Fibroblast of peridontal ligament (primary cell): ENCODE results near the gene PGP.

ENCODE experiments used
- DNase-seq: peaks from one replicate; pipeline ENCODE4 v3.0.0-alpha.2; 2010; ENCODE audit errors: extremely low read depth

Gene PGP

GRCh38 chr16:2237493-2238149 is 23.0 kb upstream of the PGP start:
- DNase-seq = no peak

GRCh38 chr16:2237102-2237482 is 22.5 kb upstream of the PGP start:
- DNase-seq = no peak

DNA sequence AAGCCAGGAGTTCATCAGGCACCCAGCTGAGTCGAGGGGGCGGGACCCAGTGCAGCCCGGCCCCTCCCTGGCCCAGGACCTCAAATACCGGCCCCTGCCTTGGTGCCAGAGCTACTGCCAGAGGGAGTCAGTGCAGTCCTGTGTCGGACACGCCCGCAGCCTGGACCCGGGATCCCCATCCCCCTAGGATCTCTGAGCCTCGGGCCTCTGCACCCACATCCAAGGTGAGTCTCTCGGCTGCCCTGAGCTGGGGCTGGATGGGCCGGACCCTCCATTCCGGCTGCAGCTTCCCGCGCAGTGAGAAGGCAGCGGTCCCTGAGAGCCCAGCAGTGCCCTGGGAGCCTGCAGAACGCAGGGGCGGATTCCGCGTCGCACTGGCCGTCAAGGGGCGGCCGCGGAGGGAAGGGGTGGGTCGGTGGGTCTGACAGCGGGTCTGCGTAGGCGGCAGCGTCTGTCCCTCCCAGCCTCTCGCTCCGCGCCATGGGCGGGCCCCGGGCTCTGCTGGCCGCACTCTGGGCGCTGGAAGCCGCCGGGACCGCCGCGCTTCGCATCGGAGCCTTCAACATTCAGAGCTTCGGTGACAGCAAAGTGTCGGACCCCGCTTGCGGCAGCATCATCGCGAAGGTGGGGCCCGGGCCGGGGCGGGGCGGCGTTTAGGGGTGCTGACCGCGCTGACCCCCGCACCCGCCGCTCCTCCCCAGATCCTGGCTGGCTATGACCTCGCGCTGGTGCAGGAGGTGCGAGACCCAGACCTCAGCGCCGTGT is 21.9 kb upstream of the PGP start, which contains the start of gene DNASE1L2:
Gene DNASE1L2, plus strand, starts transcription at position 108 of the 765 bp plus-strand sequence. Its CDS starts 373 bp downstream, at position 481.
- no peak for DNase-seq

- no peak for DNase-seq
These were observed 21.2 kb upstream of the PGP start for GRCh38 chr16:2235695-2236336.

GRCh38 chr16:2235234-2235651 is 20.6 kb upstream of the PGP start:
- DNase-seq = no peak

GRCh38 chr16:2234813-2235170 is 20.2 kb upstream of the PGP start:
- DNase-seq = no peak

- no peak for DNase-seq
These were observed 19.5 kb upstream of the PGP start for GRCh38 chr16:2233872-2234812.

DNA sequence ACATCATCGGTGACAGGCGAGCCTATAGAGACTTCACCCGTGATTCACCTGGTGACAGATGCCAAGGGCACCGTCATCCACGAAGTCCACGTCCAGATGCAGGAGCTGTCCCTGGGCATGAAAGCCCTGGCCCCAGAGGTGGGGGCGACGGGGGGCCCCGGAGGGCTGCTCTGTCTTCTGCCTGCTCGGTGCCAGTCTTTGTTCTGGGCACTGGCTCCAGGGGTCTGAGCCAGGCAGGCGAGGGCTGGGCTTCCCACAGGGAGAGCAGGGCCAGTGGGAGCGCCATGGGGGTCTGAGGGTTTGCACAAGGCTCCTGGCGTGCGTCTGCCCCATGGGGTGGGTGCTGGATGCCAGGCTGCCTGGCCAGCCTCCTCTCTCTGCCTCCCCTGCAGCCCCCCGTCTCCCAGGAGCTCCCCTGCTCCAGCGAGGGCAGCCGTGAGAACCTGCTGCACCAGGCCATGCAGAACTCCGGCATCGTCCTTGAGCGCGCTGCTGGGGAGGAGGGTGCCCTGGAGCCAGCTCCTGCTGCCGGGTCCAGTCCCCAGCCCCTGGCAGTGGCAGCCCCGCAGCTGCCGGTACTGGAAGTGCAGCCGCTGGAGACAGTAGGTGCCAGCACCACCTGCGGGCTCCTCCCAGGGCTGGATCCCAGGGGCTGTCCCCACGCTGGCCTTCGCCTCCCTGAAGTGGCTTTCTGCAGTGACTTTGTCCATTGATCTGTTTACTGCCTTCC is 18.6 kb upstream of the PGP start:
- DNase-seq = no peak

GRCh38 chr16:2232094-2232990 is 17.7 kb upstream of the PGP start:
- no peak for DNase-seq

GRCh38 chr16:2231016-2231931 is 16.6 kb upstream of the PGP start:
- DNase-seq = no peak

GRCh38 chr16:2230376-2230775 is 15.7 kb upstream of the PGP start:
- no peak for DNase-seq

GRCh38 chr16:2229632-2230250 is 15.1 kb upstream of the PGP start:
- DNase-seq = no peak

DNA sequence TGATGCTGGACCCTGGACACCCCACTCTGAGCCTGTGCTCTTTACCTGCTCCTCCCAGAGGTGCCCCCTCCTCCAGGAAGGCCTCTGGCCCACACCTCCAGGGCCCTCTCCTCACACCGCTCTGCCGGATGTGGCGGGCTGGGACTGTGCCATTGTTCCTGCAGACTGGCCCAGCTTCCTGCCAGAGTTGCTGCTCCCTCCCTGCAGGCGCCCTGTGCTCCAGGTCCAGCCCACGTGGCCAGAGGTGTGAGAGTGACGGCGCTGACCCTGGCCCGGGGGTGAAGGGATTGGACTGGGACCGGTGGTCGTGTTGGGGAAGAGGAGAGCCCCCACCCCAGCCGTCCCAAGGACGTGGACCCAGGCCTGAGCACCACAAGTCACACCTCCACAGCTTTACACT is 14.5 kb upstream of the PGP start:
- DNase-seq = no peak

DNA sequence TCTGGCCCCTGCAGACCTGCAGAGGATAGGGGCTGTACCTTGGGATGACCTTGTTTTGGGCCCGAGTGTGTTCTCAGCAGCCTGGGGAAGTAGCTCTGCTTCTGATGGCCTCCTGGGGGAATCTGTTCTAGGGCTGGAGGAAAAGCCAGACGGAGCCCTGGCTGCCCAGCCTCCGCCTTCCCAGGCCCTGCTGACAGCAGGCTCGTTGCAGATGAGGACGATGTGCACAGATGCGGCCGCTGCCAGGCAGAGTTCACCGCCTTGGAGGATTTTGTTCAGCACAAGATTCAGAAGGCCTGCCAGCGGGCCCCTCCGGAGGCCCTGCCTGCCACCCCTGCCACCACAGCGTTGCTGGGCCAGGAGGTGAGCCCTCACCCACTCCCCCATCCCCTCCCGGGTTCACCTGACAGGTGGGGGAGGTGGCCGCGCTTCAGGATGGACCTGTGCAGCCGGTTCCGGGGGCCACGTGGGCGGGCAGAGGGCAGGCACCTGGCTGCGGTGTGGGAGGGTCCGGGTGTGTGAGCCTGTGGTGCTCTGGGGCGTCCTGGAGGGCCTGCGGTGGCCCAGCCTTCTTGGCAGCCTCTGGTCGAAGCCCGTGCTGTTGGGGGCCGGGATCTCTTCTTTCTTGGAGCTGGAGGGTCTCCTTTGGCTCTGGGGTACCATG is 13.7 kb upstream of the PGP start:
- DNase-seq = no peak

DNA sequence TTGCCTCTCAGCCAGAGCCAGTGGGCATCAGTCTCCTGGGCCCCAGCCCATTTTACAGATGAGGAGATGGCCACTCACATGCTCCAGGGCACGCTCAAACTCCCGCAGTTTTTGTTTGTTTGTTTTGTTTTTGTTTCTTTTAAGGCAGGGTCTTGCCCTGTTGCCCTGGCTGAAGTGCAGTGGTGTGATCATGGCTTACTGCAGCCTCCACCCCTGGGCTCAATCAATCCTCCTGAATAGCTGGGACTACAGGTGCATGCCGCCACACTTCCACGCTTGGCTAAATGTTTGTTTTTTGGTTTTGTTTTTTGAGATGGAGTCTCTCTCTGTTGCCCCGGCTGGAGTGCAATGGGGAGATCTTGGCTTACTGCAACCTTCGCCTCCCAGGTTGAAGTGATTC is 12.3 kb upstream of the PGP start:
- no peak for DNase-seq

- DNase-seq = no peak
These were observed 11.7 kb upstream of the PGP start for GRCh38 chr16:2226245-2226793.

DNA sequence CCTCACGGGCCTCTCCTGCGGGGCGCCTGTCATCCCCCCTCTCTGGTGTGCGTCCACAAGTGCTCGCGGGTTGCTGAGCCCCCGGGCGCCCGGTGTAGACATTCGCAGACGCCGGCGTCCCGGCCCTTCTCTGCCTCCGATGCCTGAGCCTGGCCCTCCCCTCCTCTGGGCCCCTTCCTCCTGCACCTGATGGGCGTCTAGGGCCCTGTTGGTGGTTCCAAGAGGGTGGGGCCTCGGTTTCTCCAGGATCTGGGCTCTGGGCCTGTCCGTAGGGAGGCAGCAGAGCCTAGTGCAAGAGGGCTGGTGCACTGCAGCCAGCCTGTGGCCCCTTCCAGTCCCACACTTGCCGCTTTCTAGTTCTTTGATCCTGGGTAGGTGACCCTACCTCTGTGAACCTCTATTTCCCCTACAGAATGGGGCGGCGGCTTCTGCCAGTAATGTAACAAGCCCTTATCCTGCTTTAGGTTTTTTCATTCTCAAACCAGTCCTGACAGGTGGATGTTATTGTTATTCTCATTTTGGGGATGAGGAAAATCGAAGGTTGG is 9.4 kb upstream of the PGP start:
- peak; percentile 44 for DNase-seq
